HuH-7.5 (cell line): Measurements from ENCODE around the gene ZNF358.
"Not testable (repeated sequence)": the region's sequence is repeated elsewhere in the genome, so short reads cannot be mapped to it uniquely, and the experiment has no call there.

Experiments
- DNase-seq: peaks from one replicate; pipeline ENCODE4 v3.0.0; 2011; ENCODE audit warnings: low spot score

Gene ZNF358

DNA sequence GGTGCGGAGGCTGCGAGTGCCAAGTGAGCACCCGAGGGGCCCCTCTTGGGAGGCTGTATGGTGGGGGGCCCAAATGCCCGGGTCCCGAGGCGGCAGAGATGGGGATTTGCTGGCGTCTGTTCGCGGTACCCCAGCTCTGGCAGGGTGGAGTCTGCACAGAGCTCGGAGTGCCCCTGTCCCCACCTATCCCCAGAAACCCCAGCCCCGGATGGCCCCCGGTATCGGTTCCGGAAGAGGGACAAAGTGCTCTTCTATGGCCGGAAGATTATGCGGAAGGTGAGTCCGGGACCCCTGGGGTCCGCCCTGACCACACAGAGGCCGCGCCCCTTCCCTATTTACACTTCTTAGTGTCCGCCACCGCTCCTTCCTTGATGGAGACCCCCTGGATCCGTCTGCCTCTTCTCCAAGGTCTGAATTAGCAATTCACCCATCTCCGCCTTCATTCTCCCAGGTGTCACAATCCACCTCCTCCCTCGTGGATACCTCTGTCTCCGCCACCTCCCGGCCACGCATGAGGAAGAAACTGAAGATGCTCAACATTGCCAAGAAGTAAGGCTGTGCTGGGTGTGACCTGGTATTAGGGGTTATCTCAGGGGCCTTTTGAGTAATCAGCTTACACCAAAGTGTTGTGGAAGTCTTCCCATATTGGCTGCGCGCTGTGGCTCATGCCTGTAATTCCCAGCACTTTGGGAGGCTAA, 20.2 kb downstream of the ZNF358 start:
- DNase-seq: no peak

DNA sequence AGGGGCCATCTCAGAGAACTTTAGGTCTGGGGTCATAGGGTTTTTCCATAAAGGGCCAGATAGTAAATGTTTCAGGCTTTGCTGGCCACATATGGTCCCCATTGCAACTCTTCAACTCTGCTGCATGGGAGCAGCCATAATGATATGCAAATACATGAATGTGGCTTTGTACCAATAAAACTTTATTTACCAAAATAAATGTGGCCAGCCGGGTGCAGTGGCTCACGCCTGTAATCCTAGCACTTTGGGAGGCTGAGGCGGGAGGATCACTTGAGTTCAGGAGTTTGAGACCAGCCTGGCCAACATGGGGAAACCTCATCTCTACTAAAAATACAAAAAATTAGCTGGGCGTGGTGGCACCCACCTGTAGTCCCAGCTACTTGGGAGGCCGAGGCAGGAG, 23.1 kb downstream of the ZNF358 start:
- not testable (repeated sequence) for DNase-seq

DNA sequence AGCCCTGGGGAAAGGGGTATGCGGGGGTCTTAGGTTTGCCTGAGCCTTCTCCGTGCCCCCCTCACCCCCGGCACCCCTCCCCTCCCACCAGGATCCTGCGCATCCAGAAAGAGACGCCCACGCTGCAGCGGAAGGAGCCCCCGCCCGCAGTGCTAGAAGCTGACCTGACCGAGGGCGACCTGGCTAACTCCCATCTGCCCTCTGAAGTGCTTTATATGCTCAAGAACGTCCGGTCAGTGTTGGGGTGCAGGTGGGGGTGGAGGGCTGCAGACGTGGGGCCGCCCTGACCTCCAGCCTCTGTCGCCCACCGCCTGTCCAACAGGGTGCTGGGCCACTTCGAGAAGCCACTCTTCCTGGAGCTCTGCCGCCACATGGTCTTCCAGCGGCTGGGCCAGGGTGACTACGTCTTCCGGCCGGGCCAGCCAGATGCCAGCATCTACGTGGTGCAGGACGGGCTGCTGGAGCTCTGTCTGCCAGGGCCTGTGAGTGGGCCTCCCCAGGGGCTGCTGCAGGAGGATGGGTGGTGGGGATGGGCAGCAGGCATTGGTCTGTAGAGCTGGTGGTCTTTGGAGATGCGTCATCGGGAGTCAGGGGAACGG, 24.0 kb downstream of the ZNF358 start:
- DNase-seq: no peak

DNA sequence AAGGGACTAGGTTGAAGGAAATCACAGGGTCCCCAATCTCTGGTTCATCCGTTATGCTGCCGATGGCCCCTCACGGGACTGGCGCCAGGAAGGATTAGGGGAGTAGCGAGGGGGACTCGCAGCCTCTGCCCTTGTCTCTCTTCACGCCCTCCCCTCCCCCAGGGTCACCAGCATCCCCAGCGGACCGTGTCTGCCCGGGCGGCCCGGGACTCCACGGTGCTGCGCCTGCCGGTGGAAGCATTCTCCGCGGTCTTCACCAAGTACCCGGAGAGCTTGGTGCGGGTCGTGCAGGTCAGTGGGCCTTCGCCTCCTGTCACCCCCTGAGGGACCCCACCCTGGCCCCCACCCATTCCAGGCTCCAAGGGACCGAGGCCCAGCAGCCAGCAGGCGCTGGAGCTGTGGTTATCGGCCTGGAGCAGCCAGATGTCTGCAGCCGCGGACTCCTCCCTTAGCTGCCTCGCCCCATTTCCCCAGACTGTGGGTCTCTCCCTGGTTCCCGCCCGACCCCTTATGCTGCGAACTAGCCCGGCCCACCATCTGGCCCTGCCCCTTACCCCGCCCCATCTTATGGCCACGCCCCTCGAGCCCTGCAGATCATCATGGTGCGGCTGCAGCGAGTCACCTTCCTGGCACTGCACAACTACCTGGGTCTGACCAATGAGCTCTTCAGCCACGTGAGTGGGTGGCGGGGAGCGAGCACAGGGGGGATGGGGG, 25.0 kb downstream of the ZNF358 start:
- DNase-seq: no peak

DNA sequence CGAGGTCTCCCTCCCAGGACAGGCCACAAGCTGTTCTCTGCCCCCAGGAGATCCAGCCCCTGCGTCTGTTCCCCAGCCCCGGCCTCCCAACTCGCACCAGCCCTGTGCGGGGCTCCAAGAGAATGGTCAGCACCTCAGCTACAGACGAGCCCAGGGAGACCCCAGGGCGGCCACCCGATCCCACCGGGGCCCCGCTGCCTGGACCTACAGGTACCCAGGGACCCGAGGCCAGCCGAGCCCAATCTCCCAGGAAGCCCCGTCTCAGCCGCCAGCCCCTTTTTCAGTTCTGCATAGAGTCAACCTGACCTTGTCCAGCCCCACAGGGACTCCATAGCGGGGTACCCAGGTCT, 25.5 kb downstream of the ZNF358 start:
- DNase-seq: no peak

DNA sequence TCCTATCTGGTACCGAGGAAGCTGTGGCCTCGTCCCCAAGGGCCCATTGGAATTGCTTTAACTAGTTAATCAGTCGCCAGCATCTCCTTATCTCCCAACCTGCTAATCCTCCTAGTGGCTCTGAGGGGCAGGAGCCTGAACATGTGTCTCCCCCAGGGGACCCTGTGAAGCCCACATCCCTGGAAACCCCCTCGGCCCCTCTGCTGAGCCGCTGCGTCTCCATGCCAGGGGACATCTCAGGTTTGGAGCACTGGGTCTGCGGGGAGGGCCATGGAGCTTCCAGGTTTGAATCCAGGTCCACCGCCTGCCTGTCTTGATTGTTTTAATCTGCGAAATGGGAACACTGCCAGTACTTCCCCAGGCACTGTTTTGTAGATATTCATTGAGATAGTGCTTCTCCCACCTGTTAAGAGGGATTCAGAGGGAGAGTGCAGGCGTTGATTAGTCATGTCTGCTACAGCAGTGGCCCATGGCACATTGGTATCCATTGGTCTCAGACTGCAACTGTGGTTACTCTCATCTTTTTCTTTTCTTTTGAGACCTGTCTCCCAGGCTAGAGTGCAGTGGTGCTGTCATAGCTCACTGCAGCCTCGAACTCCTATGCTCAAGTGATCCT, 26.0 kb downstream of the ZNF358 start:
- no peak for DNase-seq

DNA sequence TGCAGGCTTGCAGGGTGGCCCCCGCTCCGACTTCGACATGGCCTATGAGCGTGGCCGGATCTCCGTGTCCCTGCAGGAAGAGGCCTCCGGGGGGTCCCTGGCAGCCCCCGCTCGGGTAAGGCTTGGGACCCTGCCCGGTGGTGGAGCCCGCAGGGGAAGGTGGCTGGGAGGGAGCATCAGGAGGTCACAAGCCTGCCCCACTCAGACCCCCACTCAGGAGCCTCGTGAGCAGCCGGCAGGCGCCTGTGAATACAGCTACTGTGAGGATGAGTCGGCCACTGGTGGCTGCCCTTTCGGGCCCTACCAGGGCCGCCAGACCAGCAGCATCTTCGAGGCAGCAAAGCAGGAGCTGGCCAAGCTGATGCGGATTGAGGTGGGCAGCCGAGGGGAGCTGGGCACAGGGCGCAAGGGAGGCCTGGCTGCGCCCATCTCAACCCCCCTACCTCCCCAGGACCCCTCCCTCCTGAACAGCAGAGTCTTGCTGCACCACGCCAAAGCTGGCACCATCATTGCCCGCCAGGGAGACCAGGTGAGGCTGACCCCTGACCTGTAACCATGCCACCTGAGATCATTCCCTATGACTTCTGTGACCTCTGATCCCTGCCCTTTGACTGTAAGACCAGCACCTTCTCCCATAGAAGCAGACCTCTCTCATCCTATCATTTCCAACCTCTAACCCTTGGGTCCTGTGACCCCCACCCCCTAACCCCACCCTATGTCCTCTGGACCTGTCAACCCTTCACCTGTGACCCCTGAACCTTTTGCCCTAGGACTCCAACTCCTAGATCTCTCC, 26.8 kb downstream of the ZNF358 start:
- no peak for DNase-seq

DNA sequence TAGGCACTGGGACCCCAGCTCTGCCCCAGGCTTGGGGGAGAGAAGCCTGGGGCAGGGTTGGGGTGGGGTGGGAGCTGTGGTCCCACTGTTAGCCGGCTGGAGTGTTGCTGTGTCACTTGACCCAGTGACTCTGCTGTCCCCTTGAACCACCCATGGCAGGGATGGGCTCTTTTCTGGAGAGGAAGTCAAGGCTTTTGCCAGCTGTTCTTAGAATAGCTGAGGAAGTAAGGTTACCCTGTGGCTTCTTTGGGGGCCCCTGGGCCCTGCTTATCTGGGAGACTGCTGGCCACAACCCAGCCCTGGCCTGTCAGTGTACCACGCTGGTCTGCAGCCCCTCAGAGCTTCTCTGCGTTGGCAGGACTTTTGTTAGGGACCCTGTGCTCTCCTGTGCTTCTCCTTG, 28.7 kb downstream of the ZNF358 start:
- DNase-seq: no peak

DNA sequence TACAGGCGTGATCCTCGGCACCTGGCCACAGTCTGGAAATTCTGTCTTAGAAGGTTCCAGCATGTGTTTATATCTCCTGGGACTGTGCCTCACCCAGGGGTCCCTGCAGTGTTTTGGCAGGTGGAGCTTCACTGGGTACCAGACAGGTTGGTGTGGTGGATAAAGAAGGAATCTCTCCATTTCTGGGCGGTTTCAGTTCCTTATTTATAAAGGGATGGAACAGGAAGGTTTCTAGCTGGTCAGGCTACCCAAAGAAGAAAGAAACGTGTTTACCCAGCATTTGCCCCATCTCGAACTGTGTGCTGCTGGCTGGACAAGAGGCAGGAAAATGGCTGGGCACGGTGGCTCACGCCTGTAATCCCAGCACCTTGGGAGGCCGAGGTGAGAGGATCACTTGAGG, 29.4 kb downstream of the ZNF358 start:
- no peak for DNase-seq

DNA sequence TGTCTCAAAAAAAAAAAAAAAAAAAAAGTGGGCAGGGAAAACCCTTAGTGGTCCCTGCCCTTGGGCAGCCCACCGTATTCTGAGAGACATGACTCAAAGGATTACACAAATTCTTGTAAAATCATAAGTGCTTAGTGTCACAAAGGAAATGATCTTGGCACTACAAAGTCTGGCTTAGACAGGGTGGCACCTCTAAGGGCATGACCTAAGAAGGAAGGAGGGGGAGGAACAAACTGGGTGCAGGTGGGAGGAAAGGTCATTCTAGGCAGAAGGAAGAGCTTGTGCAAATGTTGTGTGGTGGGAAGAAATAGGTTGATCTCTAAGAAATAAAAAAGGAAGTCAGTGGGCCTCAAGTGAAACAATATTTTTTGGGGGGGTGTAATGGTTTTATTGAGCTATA, 30.0 kb downstream of the ZNF358 start:
- DNase-seq: no peak

DNA sequence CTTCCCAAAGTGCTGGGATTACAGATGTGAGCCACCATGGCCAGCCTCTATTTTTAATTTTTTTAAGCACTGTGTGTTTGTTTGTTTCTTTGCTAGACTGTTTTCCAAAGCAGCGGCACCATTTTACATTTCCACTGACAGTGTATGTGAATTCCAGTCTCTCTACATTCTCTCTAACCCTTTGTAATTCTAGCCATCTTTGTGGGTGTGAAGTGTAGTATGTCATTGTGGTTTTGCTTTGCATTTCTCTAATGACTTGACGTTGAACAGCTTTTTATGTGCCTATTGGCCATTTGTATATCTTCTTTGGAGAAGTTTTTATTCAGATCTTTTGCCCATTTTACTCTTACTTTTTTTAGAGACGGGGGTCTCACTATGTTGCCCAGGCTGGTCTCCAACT, 31.3 kb downstream of the ZNF358 start:
- DNase-seq: no peak

DNA sequence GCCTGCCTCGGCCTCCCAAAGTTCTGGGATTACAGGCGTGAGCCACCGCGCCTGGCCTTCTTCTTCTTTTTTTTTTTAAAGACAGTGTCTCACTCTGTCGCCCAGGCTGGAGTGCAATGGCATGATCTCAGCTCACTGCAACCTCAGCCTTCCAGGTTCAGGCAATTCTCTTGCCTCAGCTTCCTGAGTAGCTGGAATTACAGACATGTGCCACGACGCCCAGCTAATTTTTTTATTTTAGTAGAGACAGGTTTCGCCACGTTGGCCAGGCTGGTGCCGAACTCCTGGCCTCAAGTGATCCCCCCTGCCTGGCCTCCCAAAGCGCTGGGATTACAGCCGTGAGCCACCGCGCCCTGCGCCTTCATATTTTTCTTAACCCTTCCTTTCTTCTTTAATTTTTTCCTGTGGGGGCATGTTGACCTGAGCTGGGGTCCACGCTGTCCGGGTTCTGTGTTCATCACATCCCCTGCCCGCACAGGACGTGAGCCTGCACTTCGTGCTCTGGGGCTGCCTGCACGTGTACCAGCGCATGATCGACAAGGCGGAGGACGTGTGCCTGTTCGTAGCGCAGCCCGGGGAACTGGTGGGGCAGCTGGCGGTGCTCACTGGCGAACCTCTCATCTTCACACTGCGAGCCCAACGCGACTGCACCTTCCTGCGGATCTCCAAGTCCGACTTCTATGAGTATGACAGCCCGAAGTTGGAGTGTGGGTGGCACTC, 33.7 kb downstream of the ZNF358 start:
- DNase-seq: no peak

DNA sequence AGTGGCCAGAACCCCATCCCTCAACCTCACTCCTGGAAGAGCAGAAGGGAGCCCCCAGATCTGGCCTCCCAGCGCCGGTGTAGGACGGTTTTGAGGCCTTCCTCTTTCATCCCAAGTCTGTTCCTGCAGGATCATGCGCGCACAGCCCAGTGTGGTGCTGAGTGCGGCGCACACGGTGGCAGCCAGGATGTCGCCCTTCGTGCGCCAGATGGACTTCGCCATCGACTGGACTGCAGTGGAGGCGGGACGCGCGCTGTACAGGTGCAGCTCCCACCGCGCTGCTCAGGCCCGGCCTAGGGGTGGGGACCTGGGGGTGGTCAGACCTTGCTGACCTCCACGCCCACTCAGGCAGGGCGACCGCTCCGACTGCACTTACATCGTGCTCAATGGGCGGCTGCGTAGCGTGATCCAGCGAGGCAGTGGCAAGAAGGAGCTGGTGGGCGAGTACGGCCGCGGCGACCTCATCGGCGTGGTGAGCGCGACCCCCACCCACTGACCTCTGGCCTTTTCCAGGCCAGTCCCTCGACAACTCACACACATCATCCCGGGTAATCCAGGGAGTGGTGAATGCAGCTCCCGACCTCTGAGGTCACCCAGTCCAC, 34.4 kb downstream of the ZNF358 start:
- no peak for DNase-seq

DNA sequence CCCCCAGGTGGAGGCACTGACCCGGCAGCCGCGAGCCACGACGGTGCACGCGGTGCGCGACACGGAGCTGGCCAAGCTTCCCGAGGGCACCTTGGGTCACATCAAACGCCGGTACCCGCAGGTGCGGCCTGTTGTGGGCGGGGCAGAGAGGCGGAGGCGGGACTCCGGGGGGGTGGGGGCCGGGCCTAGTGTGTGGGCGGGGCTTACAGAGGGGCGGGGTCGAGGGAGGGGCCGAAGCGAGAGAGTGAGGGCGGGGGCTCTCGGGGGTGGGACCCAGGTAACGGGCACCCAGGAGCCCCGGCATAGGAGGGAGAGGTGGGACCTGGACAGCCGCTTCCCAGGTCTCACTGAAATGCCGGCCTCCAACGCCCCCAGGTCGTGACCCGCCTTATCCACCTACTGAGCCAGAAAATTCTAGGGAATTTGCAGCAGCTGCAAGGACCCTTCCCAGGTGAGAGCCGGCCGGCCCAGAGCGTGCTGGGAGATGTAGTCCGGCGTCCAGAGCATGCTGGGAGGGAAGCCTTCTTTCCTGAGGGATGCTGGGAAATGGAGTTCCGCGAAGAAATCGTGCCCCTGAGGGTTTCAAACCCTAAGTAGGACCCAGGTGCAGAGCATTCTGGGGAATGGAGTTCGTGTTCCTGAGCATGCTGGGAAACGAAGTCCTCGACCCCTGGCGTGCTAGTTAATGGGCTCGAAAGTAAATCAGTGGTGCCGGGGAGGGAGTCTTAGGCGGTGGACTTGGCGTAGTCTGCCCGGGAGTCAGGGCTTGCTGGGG, 35.3 kb downstream of the ZNF358 start:
- no peak for DNase-seq

DNA sequence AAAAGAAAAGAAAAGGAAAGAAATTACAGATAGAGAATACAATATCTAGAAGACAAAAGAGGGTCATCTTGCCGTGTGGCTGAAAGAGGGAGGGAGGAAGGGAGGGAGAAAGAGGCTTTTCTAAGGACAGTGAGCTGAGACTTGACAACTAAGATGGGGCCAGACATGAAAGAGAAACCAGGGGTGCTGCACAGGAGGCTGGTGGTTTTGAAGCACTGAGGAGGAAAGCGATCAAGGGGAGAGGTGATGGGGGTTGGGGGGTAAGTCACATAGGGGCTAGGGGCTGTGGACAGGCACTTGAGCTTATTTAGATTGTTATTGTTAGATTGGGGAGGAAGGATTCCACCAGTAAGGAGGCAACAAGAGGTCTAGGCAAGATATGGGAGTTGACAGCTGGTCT, 36.9 kb downstream of the ZNF358 start:
- DNase-seq: no peak

DNA sequence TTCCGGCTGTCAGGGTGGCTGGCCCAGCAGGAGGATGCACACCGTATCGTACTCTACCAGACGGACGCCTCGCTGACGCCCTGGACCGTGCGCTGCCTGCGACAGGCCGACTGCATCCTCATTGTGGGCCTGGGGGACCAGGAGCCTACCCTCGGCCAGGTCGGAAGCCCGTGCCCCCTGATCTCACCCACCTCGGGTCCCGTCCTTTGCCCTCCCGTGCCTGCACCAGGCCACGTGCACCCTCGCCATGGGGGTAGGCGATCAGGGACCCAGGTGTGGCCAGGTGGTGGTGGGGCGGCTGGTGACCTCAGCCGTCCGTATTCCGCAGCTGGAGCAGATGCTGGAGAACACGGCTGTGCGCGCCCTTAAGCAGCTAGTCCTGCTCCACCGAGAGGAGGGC, 38.7 kb downstream of the ZNF358 start:
- no peak for DNase-seq

DNA sequence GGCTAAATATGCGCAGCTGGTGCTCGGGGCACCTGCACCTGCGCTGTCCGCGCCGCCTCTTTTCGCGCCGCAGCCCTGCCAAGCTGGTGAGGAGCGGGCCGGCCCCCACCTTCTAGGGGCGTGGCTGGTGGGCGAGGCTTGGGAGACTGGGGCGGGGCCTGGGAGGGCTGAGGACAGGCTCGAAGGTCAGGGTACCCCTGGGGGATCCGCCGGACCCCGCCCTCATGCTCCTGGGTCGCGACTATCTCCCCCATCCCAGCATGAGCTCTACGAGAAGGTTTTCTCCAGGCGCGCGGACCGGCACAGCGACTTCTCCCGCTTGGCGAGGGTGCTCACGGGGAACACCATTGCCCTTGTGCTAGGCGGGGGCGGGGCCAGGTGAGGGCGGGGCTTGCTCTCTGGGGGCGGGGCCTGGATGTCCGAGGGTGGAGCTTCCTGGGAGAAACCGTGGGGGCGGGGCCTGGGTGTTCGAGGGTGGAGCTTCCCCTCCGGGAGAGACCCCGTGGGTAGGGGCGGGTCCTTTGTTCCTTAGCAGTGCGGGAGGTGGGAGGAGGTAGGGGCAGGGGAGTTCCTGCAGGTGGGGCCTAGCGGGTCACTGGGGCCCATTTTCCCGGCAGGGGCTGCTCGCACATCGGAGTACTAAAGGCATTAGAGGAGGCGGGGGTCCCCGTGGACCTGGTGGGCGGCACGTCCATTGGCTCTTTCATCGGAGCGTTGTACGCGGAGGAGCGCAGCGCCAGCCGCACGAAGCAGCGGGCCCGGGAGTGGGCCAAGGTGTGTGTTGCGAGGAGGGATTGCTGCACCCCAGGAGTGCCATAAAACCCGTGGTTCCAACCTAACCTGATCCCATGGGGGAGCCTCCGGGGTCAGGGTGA, 39.3 kb downstream of the ZNF358 start:
- peak; percentile 35 for DNase-seq

DNA sequence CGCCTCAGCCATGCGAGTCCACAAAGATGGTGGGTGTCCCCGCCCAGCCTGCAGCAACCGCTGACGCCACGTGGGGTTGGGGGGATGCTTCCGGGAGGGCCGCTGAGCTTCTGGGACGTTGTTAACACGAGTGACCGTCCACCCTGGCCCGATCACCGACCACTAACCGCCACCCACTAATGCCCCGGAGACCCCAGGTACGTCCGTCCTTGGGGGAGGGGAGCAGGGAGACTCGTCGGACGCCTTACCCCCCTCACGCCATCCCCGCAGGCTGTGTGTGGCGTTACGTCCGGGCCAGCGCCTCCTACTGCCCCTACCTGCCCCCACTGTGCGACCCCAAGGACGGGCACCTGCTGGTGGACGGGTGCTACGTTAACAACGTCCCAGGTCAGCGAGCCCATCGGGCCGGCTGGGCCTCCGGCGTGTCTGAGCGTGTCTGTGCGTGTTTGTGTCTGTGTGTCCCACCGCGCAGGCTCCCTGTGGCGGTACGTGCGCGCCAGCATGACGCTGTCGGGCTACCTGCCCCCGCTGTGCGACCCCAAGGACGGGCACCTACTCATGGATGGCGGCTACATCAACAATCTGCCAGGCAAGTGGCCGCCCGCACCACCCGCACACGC, 40.9 kb downstream of the ZNF358 start:
- DNase-seq: no peak

DNA sequence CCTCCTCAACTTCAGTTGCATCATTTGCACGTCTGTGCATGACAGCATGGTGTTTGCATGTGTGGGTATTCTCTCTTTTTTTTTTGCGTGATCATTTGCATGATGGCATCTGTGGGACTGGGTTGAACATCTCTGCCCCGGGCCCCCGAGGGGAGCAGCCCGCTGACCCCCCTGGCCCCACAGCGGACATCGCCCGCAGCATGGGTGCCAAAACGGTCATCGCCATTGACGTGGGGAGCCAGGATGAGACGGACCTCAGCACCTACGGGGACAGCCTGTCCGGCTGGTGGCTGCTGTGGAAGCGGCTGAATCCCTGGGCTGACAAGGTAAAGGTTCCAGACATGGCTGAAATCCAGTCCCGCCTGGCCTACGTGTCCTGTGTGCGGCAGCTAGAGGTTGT, 42.8 kb downstream of the ZNF358 start:
- DNase-seq: no peak
